HepG2 (cell line): Measurements from ENCODE around the gene AMY1C. TPM values are rescaled to one million over a fixed set of nuclear protein-coding genes. Genes with fewer than 3 reads are reported as not detected.
"Not testable (repeated sequence)": the region's sequence is repeated elsewhere in the genome, so short reads cannot be mapped to it uniquely, and the experiment has no call there.

ENCODE experiments used
- ATAC-seq: fragments of 200-7000 bp; cut with Tn5 transposase; 3 replicates; pipeline ENCODE4 v1.9.1; 2020; ENCODE audit warnings: mild to moderate bottlenecking, moderate library complexity
- BruUV-seq: library from RNA; stranded (reverse); fragments of 400-500 nt; replicated peaks from 2 replicates; lab custom pipeline; 2021; lab: Mats Ljungman, UMichigan
- CTCF ChIA-PET: fragments of 300-600 bp; formaldehyde crosslinking; extraction: SDS; loops from one replicate; lab custom pipeline; 2021; ENCODE audit warnings: low total read pairs, inconsistent platforms, low intra/inter-chr PET ratio; lab: Yijun Ruan, JAX
- POLR2A ChIA-PET: fragments of 350-600 bp; sonication (Branson Sonifier 250); formaldehyde crosslinking; loops from one replicate; lab custom pipeline; 2020; ENCODE audit warnings: antibody characterized with exemption, inconsistent platforms; lab: Yijun Ruan, JAX
- DNase-seq: peaks from one replicate; pipeline ENCODE4 v3.0.0-alpha.2; 2015; ENCODE audit warnings: low spot score
- FAIRE-seq: peaks from 3 replicates; lab custom pipeline; 2011; peaks lifted over from hg19 to GRCh38; lab: Jason Lieb, UNC
- H2AFZ ChIP-seq: one replicate; pipeline ENCODE4 v1.6.1; 2011; ENCODE audit warnings: low read length, inconsistent platforms
- H3K27ac ChIP-seq: fragments of 300-600 bp; 3 replicates; pipeline ENCODE4 v1.8.0; 2011; ENCODE audit warnings: mixed run types, mild to moderate bottlenecking, mixed read lengths, low read length, inconsistent platforms; ENCODE audit not compliant: insufficient read depth; ENCODE audit errors: extremely low read length
- H3K27me3 ChIP-seq, 2 experiments: fragments of 200-600 bp in 1 of 2; 2 replicates in 1 of 2; 3 replicates in 1 of 2; pipeline versions ENCODE4 v1.6.0 to v1.8.0; 2011; ENCODE audit warnings: low read length in 2 of 2, mild to moderate bottlenecking in 2 of 2, moderate library complexity in 2 of 2, inconsistent platforms in 1 of 2; ENCODE audit not compliant: insufficient read depth in 2 of 2, control insufficient read depth in 1 of 2
- H3K36me3 ChIP-seq, 2 experiments: fragments of 200-600 bp in 1 of 2; replicated peaks in 1 of 2; 2 replicates in 1 of 2; 3 replicates in 1 of 2; pipeline versions ENCODE4 v1.5.1 to v1.8.0; 2011; ENCODE audit warnings: low read length in 2 of 2, inconsistent platforms in 1 of 2; ENCODE audit not compliant: insufficient read depth in 2 of 2, control insufficient read depth in 1 of 2
- H3K4me1 ChIP-seq: 2 replicates; pipeline ENCODE4 v1.5.1; 2012; ENCODE audit warnings: low read length, inconsistent platforms; ENCODE audit not compliant: insufficient read depth
- H3K4me2 ChIP-seq: 2 replicates; pipeline ENCODE4 v1.6.0; 2011; ENCODE audit warnings: low read depth, low read length, inconsistent platforms
- H3K4me3 ChIP-seq, 3 experiments: fragments of 200-600 bp in 1 of 3; sonication (generic), shearing (Covaris generic) in 1 of 3; replicated peaks in 1 of 3; 2 replicates each; pipeline ENCODE4 v1.5.1; 2011 to 2016; ENCODE audit warnings: low read length in 3 of 3, inconsistent platforms in 2 of 3, low read depth in 2 of 3, mild to moderate bottlenecking in 2 of 3, control low read depth in 1 of 3, mixed read lengths in 1 of 3; ENCODE audit not compliant: insufficient read depth in 1 of 3
- H3K79me2 ChIP-seq: one replicate; pipeline ENCODE4 v1.6.1; 2011; ENCODE audit warnings: low read length, inconsistent platforms; ENCODE audit not compliant: insufficient read depth
- H3K9ac ChIP-seq: 2 replicates; pipeline ENCODE4 v1.6.0; 2011; ENCODE audit warnings: mild to moderate bottlenecking, low read depth, low read length, inconsistent platforms; ENCODE audit not compliant: insufficient read depth
- H3K9me3 ChIP-seq: 2 replicates; pipeline ENCODE4 v1.5.1; 2012; ENCODE audit warnings: mild to moderate bottlenecking, low read length
- H4K20me1 ChIP-seq: 2 replicates; pipeline ENCODE4 v1.6.0; 2011; ENCODE audit warnings: inconsistent platforms, mild to moderate bottlenecking, low read length, moderate library complexity; ENCODE audit not compliant: insufficient read depth
- WGBS: methylation state at CpG from one replicate; pipeline ENCODE4 v1.1.6; 2017; ENCODE audit warnings: low lambda C conversion rate; 5-methylcytosine and 5-hydroxymethylcytosine counted together
- in situ Hi-C: cut with HindIII; loops from 2 replicates; pipeline ENCODE4 v1.10.0; 2017; ENCODE audit warnings: low pct_unique_long_range_greater_than_20kb; ENCODE audit not compliant: extremely low pct_ligation_motif_present
- intact Hi-C: fragments of 100-400 bp; cut with micrococcal nuclease; formaldehyde crosslinking; loops from one replicate; pipeline ENCODE4 v1.10.0; 2022; ENCODE audit not compliant: unreplicated experiment
- polyA plus RNA-seq, 8 experiments: library from polyadenylated mRNA; depleted of rRNA in 3 of 8; stranded (reverse) in 7 of 8; unstranded in 1 of 8; fragments of >200 nt; fragmentation: Illumina TruSeq in 4 of 8; extraction: Trizol in 4 of 8; gene quantifications; 2 replicates each; pipeline versions ENCODE4 v1.2.1 to v1.2.3, GENCODE V29; 2011 to 2016; ENCODE audit warnings: low read depth in 4 of 8, missing spikeins in 1 of 8, mixed read lengths in 1 of 8; ENCODE audit not compliant: insufficient read depth in 1 of 8
- total RNA-seq, 5 experiments: library from RNA; depleted of rRNA; stranded (reverse); fragments of >200 nt; fragmentation: Illumina TruSeq; extraction: Trizol; gene quantifications; 2 replicates each; pipeline ENCODE4 v1.2.3, GENCODE V29; 2016; ENCODE audit warnings: low read depth in 1 of 5

The AMY1C gene
- total and polyA plus RNA-seq, 2 of the 13 experiments (the other 11 are each of a cell fraction or from before 2014, with no cell fraction given), result not detected

- H3K4me3 ChIP-seq, H3K27ac ChIP-seq, in situ Hi-C loops, DNase-seq, H3K27me3 ChIP-seq, H4K20me1 ChIP-seq, H3K4me2 ChIP-seq, ATAC-seq, H3K79me2 ChIP-seq, POLR2A ChIA-PET, H3K4me1 ChIP-seq, H3K9ac ChIP-seq, FAIRE-seq, H3K9me3 ChIP-seq, H3K36me3 ChIP-seq, CTCF ChIA-PET, BruUV-seq, intact Hi-C loops, H2AFZ ChIP-seq: not testable (repeated sequence)
- WGBS, result no CpG with 5 or more reads among the region's 3 CpGs
Observed at GRCh38 chr1:103738031-103738430, 11.7 kb upstream of the AMY1C start.

GRCh38 chr1:103744449-103744848 is 5.2 kb upstream of the AMY1C start:
- ATAC-seq, H3K36me3 ChIP-seq, intact Hi-C loops, H4K20me1 ChIP-seq, POLR2A ChIA-PET, FAIRE-seq, H2AFZ ChIP-seq, H3K27me3 ChIP-seq, in situ Hi-C loops, H3K79me2 ChIP-seq, CTCF ChIA-PET, H3K4me2 ChIP-seq, H3K27ac ChIP-seq, H3K9me3 ChIP-seq, H3K4me1 ChIP-seq, BruUV-seq, DNase-seq, H3K9ac ChIP-seq, H3K4me3 ChIP-seq: not testable (repeated sequence)
- no CpG with 5 or more reads among the region's 4 CpGs for WGBS

DNA sequence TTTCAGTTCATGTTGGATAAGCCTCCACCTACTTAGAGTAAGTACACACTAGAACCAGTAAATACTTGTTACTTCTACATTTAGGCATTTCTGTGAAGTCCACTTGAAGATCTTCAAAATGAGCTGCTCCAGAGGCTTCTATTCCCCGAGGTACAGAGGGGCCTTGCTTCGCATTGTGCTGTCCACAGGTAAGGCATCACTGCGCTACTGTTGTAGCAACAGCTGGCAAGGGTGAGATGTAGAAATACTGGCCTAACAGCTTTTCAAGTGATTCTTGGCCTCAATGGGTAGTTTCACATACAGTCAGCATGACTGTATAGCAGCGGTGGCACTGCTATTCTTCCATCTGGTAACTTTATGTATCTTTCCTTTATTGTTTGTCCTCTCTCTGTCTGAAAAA is 4.7 kb upstream of the AMY1C start:
- H3K4me3 ChIP-seq, CTCF ChIA-PET, H3K36me3 ChIP-seq, H3K4me1 ChIP-seq, H3K9me3 ChIP-seq, in situ Hi-C loops, POLR2A ChIA-PET, FAIRE-seq, H2AFZ ChIP-seq, intact Hi-C loops, H3K27ac ChIP-seq, DNase-seq, BruUV-seq, H3K4me2 ChIP-seq, H4K20me1 ChIP-seq, H3K27me3 ChIP-seq, H3K79me2 ChIP-seq, ATAC-seq, H3K9ac ChIP-seq: not testable (repeated sequence)
- WGBS, result no CpG with 5 or more reads among the region's 4 CpGs

- CTCF ChIA-PET, result not testable (repeated sequence)
Observed at GRCh38 chr1:103748273-103748672, 1.4 kb upstream of the AMY1C start.

More at GRCh38 chr1:103748273-103748672, 1.4 kb upstream of the AMY1C start:
- H3K79me2 ChIP-seq, FAIRE-seq, H3K27ac ChIP-seq, H3K27me3 ChIP-seq, H3K9me3 ChIP-seq, in situ Hi-C loops, H3K9ac ChIP-seq, ATAC-seq, H3K36me3 ChIP-seq, intact Hi-C loops, H3K4me1 ChIP-seq, POLR2A ChIA-PET, DNase-seq, BruUV-seq, H4K20me1 ChIP-seq, H2AFZ ChIP-seq, H3K4me3 ChIP-seq, H3K4me2 ChIP-seq: not testable (repeated sequence)
- no CpG with 5 or more reads among the region's 6 CpGs for WGBS
